Lower leg skin (tissue), 4 donors: ENCODE measurements around the gene BIN1. TPM values are rescaled to one million over a fixed set of nuclear protein-coding genes. Genes with fewer than 3 reads are reported as not detected.

Experiments
- DNase-seq, 2 donors: peaks; one replicate each; pipeline ENCODE4 v3.0.0-alpha.2; 2019; ENCODE audit warnings: low spot score in 2 of 2
- H3K4me3 ChIP-seq: fragments of 200-600 bp; sonication (generic); 2 replicates; pipeline ENCODE4 v1.5.1; 2017; ENCODE audit warnings: mild to moderate bottlenecking, low read depth; ENCODE audit not compliant: poor library complexity, severe bottlenecking
- POLR2A ChIP-seq, 2 donors: fragments of 450-650 bp; IDR thresholded peaks; one replicate each; pipeline ENCODE4 v1.6.1; 2016 to 2017; ENCODE audit warnings: antibody characterized with exemption in 2 of 2, mild to moderate bottlenecking in 1 of 2, moderate library complexity in 1 of 2
- WGBS, 2 donors: methylation state at CpG; one replicate each; pipeline ENCODE4 v1.1.5; 2018; 5-methylcytosine and 5-hydroxymethylcytosine counted together
- intact Hi-C: fragments of 100-400 bp; cut with DNase I; formaldehyde crosslinking; loops from one replicate; pipeline ENCODE4 v1.15.0; 2023; ENCODE audit warnings: low total_unique reads
- total RNA-seq, 4 donors: library from RNA; depleted of rRNA; stranded (reverse); fragments of >200 nt; gene quantifications; one replicate each; pipeline ENCODE4 v1.1.0, GENCODE V29; 2016
- TF ChIP-seq, protein P1 (sequence below), 3 donors: fragments of 450-650 bp; IDR thresholded peaks; one replicate each; pipeline ENCODE4 v1.5.1; 2016; ENCODE audit warnings: antibody characterized with exemption in 3 of 3, mild to moderate bottlenecking in 3 of 3, moderate library complexity in 2 of 3

Gene BIN1
- total RNA-seq, 4 donors from 2014 or later = 8.4 to 18.2 (median 9.8) TPM

DNA sequence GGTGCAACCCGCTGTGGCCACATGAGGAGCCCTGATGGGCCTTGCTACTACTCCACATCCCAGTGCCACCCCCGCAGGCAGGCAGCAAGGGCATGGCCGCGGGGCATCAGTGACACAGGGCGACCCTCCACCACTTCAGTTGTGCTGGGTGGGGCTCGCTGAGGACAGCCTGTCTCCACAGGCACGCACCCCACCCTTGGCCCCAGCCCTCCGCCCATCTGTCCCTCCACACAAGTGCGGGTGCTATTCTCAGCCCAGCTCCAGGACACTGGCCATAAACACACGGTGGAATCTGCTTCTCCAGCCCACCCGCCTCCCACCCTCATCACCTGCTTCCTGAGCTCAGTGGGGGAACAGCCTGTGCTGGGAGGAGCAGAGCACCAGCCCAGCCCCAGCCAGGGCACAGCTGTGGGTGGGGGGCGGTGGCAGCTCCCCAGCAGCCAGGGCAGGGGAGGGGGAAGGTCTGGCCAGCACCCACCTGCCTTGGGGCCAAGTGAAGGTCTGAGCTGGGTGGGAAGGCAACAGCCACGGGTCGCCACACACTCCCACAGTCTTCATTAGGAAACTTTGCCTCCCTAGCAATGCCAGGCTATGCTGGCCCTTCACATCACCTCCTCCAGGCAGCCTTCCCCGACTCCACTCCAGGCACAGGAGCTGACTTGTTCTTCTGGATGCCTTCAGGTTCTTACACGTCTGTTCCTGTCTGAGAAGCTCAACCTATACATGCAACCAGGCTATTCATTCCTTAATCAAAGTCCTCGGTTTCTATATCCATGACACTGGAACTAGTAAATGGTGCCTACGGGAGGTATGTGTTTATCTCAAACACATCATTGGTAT is 16.5 kb downstream of the BIN1 start:
- TF ChIP-seq POLR2A (IDR thresholded peaks at IDR 0.05) = no peak
- TF ChIP-seq, protein P1, sequence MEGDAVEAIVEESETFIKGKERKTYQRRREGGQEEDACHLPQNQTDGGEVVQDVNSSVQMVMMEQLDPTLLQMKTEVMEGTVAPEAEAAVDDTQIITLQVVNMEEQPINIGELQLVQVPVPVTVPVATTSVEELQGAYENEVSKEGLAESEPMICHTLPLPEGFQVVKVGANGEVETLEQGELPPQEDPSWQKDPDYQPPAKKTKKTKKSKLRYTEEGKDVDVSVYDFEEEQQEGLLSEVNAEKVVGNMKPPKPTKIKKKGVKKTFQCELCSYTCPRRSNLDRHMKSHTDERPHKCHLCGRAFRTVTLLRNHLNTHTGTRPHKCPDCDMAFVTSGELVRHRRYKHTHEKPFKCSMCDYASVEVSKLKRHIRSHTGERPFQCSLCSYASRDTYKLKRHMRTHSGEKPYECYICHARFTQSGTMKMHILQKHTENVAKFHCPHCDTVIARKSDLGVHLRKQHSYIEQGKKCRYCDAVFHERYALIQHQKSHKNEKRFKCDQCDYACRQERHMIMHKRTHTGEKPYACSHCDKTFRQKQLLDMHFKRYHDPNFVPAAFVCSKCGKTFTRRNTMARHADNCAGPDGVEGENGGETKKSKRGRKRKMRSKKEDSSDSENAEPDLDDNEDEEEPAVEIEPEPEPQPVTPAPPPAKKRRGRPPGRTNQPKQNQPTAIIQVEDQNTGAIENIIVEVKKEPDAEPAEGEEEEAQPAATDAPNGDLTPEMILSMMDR (IDR thresholded peaks at IDR 0.05) = no peak
- intact Hi-C loops = no loop called here
- WGBS, 2 donors = 83 to 88% methylated on average over 10 to 17 of the region's 18 CpGs
- no peak for DNase-seq
- no peak overlapping the region for H3K4me3 ChIP-seq

DNA sequence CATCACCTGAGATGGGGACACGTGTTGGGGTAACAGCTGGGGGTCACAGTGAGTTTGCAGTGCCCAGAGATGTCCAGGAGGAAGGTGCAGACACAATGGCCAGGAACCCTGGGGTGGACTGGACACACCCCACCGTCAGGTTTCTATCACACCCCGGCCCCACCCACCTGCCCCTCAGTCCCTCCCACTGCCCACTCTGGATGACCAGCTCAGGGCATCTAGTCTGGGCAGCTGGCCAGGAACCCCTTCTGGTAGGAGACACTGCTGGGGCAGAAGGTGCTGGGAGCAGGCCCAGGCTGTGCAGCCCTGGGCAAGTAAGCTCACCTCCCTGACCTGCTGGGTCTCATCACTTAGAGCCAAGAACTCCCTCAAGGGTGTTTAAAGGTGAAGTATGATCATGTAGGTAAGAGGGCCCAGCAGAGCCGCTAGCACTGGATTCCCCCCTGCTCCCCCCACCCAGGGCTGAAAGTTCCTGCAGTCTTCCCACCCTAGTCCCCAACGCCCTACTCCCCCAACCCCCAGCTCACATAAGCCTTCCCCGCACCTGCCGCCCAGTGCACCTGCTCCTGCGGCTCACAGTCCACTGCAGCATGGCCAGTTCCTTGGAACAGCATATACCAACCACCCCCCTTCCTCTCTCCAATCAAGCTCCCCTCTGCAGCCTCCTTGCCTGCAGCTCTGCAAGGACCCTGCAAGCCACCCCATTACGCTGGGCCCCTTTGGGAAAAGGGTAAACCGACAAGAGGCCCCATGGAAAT is 17.3 kb downstream of the BIN1 start:
- H3K4me3 ChIP-seq = no peak overlapping the region
- DNase-seq = no peak
- TF ChIP-seq POLR2A (IDR thresholded peaks at IDR 0.05) = no peak
- TF ChIP-seq, protein P1 (IDR thresholded peaks at IDR 0.05) = no peak
- WGBS, 2 donors = 93% methylated on average over 10 of the region's 10 CpGs
- intact Hi-C loops = no loop called here

DNA sequence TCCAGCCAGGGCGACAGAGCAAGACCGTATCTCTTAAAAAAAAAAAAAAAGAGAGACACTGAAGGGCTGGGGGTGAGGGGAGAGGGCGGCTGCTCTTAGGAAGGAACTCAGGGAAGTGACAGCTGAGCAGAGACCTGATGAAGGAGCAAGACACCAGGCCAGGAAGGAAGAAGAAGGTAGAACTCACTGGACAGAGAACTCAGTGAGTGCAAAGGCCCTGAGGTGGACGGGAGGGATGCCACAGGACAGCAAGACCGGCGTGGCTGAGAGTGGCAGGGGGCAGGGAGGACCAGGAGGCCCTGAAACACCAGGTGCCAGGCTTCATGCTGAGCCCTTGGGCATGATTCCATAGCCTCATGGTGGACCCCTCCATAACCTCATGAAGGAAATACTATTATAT is 18.2 kb downstream of the BIN1 start:
- 91% methylated on average over 6 of the region's 6 CpGs for WGBS, 2 donors
- intact Hi-C loops = no loop called here
- no peak for DNase-seq
- no peak for TF ChIP-seq POLR2A (IDR thresholded peaks at IDR 0.05)
- TF ChIP-seq, protein P1 (IDR thresholded peaks at IDR 0.05) = no peak
- no peak overlapping the region for H3K4me3 ChIP-seq

DNA sequence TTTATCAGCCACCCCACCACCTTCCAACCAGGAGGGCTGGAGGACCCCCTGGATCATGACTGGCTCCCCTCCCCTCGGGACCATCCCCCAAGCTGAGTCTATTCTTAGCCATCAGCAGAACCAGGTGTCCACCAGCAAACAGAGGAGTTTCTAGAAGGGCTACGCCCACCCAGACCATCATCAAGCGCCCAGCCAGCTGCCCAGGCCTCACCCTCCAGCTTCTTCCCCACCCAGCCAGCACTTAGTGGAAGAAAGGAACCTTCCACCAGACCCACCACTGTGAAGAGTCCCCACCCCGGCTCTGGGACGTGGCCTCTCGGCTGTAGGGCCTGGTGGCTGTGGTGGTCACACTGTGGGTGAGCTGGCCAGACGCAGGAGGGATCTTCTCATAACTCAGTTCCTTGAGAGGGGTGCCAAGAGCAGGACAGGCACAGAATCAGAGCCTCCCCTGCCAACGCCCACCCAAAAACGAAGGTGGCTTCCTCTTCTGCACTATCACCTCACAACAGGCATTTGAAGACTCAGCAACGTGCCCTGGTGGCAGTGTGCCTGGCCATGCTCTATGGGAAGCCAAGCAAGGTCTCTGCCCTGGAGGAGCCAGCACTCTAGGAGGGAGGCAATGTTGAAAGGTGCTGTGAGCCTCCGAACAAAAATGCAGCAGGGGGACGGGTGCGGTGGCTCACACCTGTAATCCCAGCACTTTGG is 19.0 kb downstream of the BIN1 start:
- TF ChIP-seq, protein P1 (IDR thresholded peaks at IDR 0.05) = no peak
- no peak for TF ChIP-seq POLR2A (IDR thresholded peaks at IDR 0.05)
- 68 to 76% methylated on average over 11 of the region's 13 CpGs for WGBS, 2 donors
- no peak overlapping the region for H3K4me3 ChIP-seq
- intact Hi-C loops = no loop called here
- DNase-seq = no peak

DNA sequence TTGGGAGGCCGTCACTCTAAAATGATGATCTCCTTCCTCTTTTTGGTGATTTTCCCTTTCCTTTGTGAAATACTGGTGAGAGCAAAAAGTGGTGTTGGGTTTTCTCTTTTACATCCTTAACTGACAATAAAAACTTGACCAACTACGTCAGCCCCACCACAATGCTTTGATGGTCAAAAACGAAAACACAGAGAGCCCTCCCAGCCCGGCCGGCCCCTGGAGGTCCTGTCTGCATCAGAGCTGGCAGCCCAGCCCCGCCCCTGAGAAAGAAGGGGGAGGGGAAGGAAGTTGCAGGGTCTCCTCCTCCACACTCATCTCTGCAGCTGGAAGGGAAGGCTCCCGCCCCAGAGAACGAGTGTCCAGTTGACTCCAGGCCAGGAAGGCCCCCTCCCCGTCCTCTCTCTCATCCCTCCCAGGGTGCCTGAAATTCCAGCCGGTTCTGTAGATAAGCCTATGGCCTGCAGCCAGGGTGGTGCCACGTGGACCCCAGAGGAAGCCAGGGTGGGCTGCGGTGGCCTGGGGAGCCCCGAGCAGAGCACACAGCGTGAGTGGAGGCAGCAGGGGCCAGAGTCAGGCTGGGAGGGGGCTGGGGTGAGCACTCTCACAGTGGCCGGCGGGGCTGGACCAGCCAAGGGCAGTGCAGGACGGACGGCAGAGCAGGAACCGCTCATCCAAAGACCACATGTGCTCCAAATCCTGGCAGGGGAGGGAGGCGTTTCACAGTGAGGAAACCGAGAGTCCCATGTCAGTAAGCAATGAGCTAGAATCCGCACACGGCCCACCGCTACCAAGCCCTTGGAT is 19.8 kb downstream of the BIN1 start:
- WGBS, 2 donors = 42 to 48% methylated on average over 22 to 24 of the region's 24 CpGs
- no peak for DNase-seq
- TF ChIP-seq POLR2A (IDR thresholded peaks at IDR 0.05) = no peak
- TF ChIP-seq, protein P1 (IDR thresholded peaks at IDR 0.05) = no peak
- intact Hi-C loops = no loop called here
- no peak overlapping the region for H3K4me3 ChIP-seq
